HL-60 (cell line): ENCODE data around the gene CYSTM1.

Experiments used
- POLR2AphosphoS5 ChIP-seq: IDR thresholded peaks from 2 replicates; pipeline ENCODE4 v1.6.1; 2012; ENCODE audit warnings: low read depth
- TF ChIP-seq, protein P1 (sequence below): IDR thresholded peaks from one replicate; pipeline ENCODE4 v1.5.1; 2011; ENCODE audit warnings: low read length, control low read depth, inconsistent platforms; ENCODE audit not compliant: insufficient read depth
- TF ChIP-seq, protein P2 (sequence below): IDR thresholded peaks from 2 replicates; pipeline ENCODE4 v1.6.1; 2012; ENCODE audit warnings: low read depth; ENCODE audit not compliant: insufficient replicate concordance

GRCh38 chr5:140189977-140190871, 15.2 kb downstream of the CYSTM1 start:
- TF ChIP-seq, protein P1, sequence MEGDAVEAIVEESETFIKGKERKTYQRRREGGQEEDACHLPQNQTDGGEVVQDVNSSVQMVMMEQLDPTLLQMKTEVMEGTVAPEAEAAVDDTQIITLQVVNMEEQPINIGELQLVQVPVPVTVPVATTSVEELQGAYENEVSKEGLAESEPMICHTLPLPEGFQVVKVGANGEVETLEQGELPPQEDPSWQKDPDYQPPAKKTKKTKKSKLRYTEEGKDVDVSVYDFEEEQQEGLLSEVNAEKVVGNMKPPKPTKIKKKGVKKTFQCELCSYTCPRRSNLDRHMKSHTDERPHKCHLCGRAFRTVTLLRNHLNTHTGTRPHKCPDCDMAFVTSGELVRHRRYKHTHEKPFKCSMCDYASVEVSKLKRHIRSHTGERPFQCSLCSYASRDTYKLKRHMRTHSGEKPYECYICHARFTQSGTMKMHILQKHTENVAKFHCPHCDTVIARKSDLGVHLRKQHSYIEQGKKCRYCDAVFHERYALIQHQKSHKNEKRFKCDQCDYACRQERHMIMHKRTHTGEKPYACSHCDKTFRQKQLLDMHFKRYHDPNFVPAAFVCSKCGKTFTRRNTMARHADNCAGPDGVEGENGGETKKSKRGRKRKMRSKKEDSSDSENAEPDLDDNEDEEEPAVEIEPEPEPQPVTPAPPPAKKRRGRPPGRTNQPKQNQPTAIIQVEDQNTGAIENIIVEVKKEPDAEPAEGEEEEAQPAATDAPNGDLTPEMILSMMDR, result no peak
- TF ChIP-seq, protein P2, sequence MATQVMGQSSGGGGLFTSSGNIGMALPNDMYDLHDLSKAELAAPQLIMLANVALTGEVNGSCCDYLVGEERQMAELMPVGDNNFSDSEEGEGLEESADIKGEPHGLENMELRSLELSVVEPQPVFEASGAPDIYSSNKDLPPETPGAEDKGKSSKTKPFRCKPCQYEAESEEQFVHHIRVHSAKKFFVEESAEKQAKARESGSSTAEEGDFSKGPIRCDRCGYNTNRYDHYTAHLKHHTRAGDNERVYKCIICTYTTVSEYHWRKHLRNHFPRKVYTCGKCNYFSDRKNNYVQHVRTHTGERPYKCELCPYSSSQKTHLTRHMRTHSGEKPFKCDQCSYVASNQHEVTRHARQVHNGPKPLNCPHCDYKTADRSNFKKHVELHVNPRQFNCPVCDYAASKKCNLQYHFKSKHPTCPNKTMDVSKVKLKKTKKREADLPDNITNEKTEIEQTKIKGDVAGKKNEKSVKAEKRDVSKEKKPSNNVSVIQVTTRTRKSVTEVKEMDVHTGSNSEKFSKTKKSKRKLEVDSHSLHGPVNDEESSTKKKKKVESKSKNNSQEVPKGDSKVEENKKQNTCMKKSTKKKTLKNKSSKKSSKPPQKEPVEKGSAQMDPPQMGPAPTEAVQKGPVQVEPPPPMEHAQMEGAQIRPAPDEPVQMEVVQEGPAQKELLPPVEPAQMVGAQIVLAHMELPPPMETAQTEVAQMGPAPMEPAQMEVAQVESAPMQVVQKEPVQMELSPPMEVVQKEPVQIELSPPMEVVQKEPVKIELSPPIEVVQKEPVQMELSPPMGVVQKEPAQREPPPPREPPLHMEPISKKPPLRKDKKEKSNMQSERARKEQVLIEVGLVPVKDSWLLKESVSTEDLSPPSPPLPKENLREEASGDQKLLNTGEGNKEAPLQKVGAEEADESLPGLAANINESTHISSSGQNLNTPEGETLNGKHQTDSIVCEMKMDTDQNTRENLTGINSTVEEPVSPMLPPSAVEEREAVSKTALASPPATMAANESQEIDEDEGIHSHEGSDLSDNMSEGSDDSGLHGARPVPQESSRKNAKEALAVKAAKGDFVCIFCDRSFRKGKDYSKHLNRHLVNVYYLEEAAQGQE, result no peak
- no peak for TF ChIP-seq POLR2AphosphoS5
